Neural cell (in vitro differentiated cells): ENCODE results near the gene WFDC10B. TPM values are rescaled to one million over a fixed set of nuclear protein-coding genes. Genes with fewer than 3 reads are reported as not detected.
"Not testable (repeated sequence)": the region's sequence is repeated elsewhere in the genome, so short reads cannot be mapped to it uniquely, and the experiment has no call there.

ENCODE experiments used
- H2AFZ ChIP-seq: fragments of 200-600, 300-800 bp; sonication (generic), shearing (Covaris generic); 2 replicates; pipeline ENCODE4 v1.6.0; 2014; ENCODE audit warnings: low read depth, mild to moderate bottlenecking, antibody characterized with exemption, low read length, moderate library complexity
- H3F3A ChIP-seq: fragments of 200-600 bp; shearing (Covaris generic); 2 replicates; pipeline ENCODE4 v1.6.1; 2016; ENCODE audit warnings: mild to moderate bottlenecking, moderate library complexity, mixed read lengths, antibody characterized with exemption, low read length; ENCODE audit not compliant: insufficient read depth, poor library complexity, severe bottlenecking
- H3K27ac ChIP-seq: fragments of 200-600, 300-800 bp; sonication (generic), shearing (Covaris generic); 2 replicates; pipeline ENCODE4 v1.5.1; 2014; ENCODE audit warnings: mild to moderate bottlenecking, low read length, moderate library complexity
- H3K27me3 ChIP-seq: fragments of 300-800, 200-600 bp; sonication (generic), shearing (Covaris generic); 2 replicates; pipeline ENCODE4 v1.6.0; 2014; ENCODE audit warnings: mild to moderate bottlenecking, low read depth, low read length, moderate library complexity; ENCODE audit not compliant: insufficient read depth
- H3K36me3 ChIP-seq: fragments of 300-800, 200-600 bp; sonication (generic), shearing (Covaris generic); 2 replicates; pipeline ENCODE4 v1.5.1; 2014; ENCODE audit warnings: mild to moderate bottlenecking, antibody characterized with exemption, low read length, moderate library complexity; ENCODE audit not compliant: insufficient read depth
- H3K4me2 ChIP-seq: fragments of 300-800, 200-600 bp; sonication (generic), shearing (Covaris generic); 2 replicates; pipeline ENCODE4 v1.6.0; 2014; ENCODE audit warnings: mild to moderate bottlenecking, low read length
- H3K4me3 ChIP-seq: fragments of 300-800, 200-600 bp; sonication (generic), shearing (Covaris generic); 2 replicates; pipeline ENCODE4 v1.5.1; 2014; ENCODE audit warnings: mild to moderate bottlenecking, low read length, moderate library complexity
- H3K79me2 ChIP-seq: fragments of 200-600 bp; shearing (Covaris generic); replicated peaks from 2 replicates; pipeline ENCODE4 v1.6.0; 2014; ENCODE audit warnings: mild to moderate bottlenecking, low read length, moderate library complexity; ENCODE audit not compliant: insufficient read depth
- H3K9ac ChIP-seq: fragments of 300-800, 200-600 bp; sonication (generic), shearing (Covaris generic); 2 replicates; pipeline ENCODE4 v1.6.1; 2016; ENCODE audit warnings: mild to moderate bottlenecking, low read length, mixed read lengths
- H3K9me2 ChIP-seq: fragments of 200-600 bp; shearing (Covaris generic); 2 replicates; pipeline ENCODE4 v1.6.1; 2016; ENCODE audit warnings: mild to moderate bottlenecking, low read length, mixed read lengths; ENCODE audit not compliant: insufficient read depth
- H3K9me3 ChIP-seq: fragments of 200-600, 300-800 bp; sonication (generic), shearing (Covaris generic); 2 replicates; pipeline ENCODE4 v1.6.1; 2016; ENCODE audit warnings: mild to moderate bottlenecking, mixed run types, low read length, moderate library complexity, mixed read lengths
- H4K20me1 ChIP-seq: fragments of 200-600 bp; shearing (Covaris generic); 2 replicates; pipeline ENCODE4 v1.6.1; 2016; ENCODE audit warnings: mild to moderate bottlenecking, mixed run types; ENCODE audit not compliant: insufficient read depth
- EP300 ChIP-seq: fragments of 450-650 bp; conservative IDR thresholded peaks from 2 replicates; pipeline ENCODE4 v1.6.1; 2014; ENCODE audit warnings: antibody characterized with exemption, mild to moderate bottlenecking, moderate library complexity; ENCODE audit not compliant: poor library complexity, severe bottlenecking
- EZH2 ChIP-seq: fragments of 200-600, 300-800 bp; shearing (Covaris generic), sonication (generic); IDR thresholded peaks from 2 replicates; pipeline ENCODE4 v1.6.1; 2014; ENCODE audit warnings: antibody characterized with exemption, low read length, borderline replicate concordance, mild to moderate bottlenecking; ENCODE audit not compliant: insufficient read depth, poor library complexity, severe bottlenecking
- MXI1 ChIP-seq: fragments of 450-650 bp; conservative IDR thresholded peaks from 2 replicates; pipeline ENCODE4 v1.6.1; 2014; ENCODE audit warnings: antibody characterized with exemption, mild to moderate bottlenecking; ENCODE audit not compliant: poor library complexity, severe bottlenecking
- POLR2AphosphoS5 ChIP-seq: IDR thresholded peaks from 2 replicates; pipeline ENCODE4 v1.6.1; 2012
- RAD21 ChIP-seq: fragments of 450-650 bp; conservative IDR thresholded peaks from 2 replicates; pipeline ENCODE4 v1.6.1; 2014; ENCODE audit warnings: antibody characterized with exemption, mild to moderate bottlenecking, moderate library complexity
- SMC3 ChIP-seq: fragments of 450-650 bp; conservative IDR thresholded peaks from 2 replicates; pipeline ENCODE4 v1.6.1; 2014; ENCODE audit warnings: antibody characterized with exemption, mild to moderate bottlenecking, moderate library complexity; ENCODE audit not compliant: poor library complexity
- TAF1 ChIP-seq: IDR thresholded peaks from 2 replicates; pipeline ENCODE4 v1.6.1; 2012; ENCODE audit warnings: low read depth
- polyA plus RNA-seq: library from polyadenylated mRNA; depleted of rRNA; stranded (reverse); fragments of >200 nt; gene quantifications from 2 replicates; pipeline ENCODE4 v1.2.3, GENCODE V29; 2014
- TF ChIP-seq, protein P1 (sequence below): IDR thresholded peaks from 2 replicates; pipeline ENCODE4 v1.6.1; 2012; ENCODE audit warnings: borderline replicate concordance
- TF ChIP-seq, protein P2 (sequence below): fragments of 450-650 bp; IDR thresholded peaks from 2 replicates; pipeline ENCODE4 v1.5.1; 2014; ENCODE audit warnings: antibody characterized with exemption, mild to moderate bottlenecking, moderate library complexity; ENCODE audit not compliant: poor library complexity, severe bottlenecking

The WFDC10B gene
- polyA plus RNA-seq, 1 donor from 2014 or later = not detected

DNA sequence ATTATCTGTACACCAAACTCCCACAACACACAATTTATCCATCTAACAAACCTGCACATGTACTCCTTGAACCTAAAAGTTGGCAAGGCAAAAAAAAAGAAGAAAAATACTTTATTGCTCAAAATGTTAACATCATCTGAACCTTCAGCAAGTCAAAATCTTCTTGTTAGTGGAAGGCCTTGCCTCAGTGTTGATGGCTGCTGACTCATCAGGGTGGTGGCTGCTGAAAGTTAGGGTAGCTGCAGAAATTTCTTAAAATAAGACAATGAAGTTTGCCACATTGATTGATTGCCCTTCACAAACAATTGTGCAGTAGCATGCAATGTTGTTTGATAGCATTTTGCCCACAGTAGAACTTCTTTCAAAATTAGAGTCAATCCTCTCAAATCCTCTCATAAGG is 32.1 kb downstream of the WFDC10B start:
- H3K9ac ChIP-seq = no peak overlapping the region
- no peaks in the 10 kb centered on the region for H3F3A ChIP-seq
- no peaks in the 10 kb centered on the region for H3K27me3 ChIP-seq
- H2AFZ ChIP-seq = no peak overlapping the region
- no peaks in the 10 kb centered on the region for H3K9me2 ChIP-seq
- H4K20me1 ChIP-seq = no peaks in the 10 kb centered on the region
- H3K4me2 ChIP-seq = no peak overlapping the region
- no peak overlapping the region for H3K27ac ChIP-seq
- H3K4me3 ChIP-seq = no peak overlapping the region
- no peaks in the 10 kb centered on the region for H3K36me3 ChIP-seq
- no peaks in the 10 kb centered on the region for H3K79me2 ChIP-seq
- TF ChIP-seq TAF1 (no peak), EP300 (no peak), POLR2AphosphoS5 (no peak), MXI1 (no peak), SMC3 (no peak), EZH2 (no peak), RAD21 (no peak)
- TF ChIP-seq, protein P1, sequence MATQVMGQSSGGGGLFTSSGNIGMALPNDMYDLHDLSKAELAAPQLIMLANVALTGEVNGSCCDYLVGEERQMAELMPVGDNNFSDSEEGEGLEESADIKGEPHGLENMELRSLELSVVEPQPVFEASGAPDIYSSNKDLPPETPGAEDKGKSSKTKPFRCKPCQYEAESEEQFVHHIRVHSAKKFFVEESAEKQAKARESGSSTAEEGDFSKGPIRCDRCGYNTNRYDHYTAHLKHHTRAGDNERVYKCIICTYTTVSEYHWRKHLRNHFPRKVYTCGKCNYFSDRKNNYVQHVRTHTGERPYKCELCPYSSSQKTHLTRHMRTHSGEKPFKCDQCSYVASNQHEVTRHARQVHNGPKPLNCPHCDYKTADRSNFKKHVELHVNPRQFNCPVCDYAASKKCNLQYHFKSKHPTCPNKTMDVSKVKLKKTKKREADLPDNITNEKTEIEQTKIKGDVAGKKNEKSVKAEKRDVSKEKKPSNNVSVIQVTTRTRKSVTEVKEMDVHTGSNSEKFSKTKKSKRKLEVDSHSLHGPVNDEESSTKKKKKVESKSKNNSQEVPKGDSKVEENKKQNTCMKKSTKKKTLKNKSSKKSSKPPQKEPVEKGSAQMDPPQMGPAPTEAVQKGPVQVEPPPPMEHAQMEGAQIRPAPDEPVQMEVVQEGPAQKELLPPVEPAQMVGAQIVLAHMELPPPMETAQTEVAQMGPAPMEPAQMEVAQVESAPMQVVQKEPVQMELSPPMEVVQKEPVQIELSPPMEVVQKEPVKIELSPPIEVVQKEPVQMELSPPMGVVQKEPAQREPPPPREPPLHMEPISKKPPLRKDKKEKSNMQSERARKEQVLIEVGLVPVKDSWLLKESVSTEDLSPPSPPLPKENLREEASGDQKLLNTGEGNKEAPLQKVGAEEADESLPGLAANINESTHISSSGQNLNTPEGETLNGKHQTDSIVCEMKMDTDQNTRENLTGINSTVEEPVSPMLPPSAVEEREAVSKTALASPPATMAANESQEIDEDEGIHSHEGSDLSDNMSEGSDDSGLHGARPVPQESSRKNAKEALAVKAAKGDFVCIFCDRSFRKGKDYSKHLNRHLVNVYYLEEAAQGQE = no peak
- TF ChIP-seq, protein P2, sequence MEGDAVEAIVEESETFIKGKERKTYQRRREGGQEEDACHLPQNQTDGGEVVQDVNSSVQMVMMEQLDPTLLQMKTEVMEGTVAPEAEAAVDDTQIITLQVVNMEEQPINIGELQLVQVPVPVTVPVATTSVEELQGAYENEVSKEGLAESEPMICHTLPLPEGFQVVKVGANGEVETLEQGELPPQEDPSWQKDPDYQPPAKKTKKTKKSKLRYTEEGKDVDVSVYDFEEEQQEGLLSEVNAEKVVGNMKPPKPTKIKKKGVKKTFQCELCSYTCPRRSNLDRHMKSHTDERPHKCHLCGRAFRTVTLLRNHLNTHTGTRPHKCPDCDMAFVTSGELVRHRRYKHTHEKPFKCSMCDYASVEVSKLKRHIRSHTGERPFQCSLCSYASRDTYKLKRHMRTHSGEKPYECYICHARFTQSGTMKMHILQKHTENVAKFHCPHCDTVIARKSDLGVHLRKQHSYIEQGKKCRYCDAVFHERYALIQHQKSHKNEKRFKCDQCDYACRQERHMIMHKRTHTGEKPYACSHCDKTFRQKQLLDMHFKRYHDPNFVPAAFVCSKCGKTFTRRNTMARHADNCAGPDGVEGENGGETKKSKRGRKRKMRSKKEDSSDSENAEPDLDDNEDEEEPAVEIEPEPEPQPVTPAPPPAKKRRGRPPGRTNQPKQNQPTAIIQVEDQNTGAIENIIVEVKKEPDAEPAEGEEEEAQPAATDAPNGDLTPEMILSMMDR = no peak
- H3K9me3 ChIP-seq = no peaks in the 10 kb centered on the region

DNA sequence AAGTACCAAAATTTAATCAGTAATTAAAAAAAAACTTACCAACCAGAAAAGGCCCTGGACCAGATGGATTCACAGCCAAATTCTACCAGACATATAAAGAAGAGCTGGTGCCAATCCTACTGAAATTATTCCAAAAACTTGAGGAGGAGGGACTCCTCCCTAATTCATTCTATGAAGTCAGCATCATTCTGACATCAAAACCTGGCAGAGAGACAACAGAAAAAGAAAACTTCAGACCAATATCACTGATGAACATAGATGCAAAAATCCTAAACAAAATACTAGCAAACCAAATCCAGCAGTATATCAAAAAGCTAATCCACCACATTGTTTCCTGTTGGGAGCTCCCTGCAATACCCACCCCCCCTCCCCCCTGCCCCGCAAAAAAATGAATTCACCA is 34.7 kb downstream of the WFDC10B start, which contains the start of gene WFDC11:
TSS of gene WFDC11 (minus strand) at position 101 of the 400 bp plus-strand sequence. CDS start 19,639 bp downstream, outside the sequence.
- Histone ChIP-seq H2AFZ (no peak within 1 kb of the TSS), H3K27me3 (no peaks in the 10 kb centered on the region), H4K20me1 (no peaks in the 10 kb centered on the region), H3K4me3 (no peak within 1 kb of the TSS), H3K9ac (no peak within 1 kb of the TSS), H3K79me2 (no peaks in the 10 kb centered on the region), H3K9me2 (no peaks in the 10 kb centered on the region), H3F3A (no peaks in the 10 kb centered on the region), H3K4me2 (no peak within 1 kb of the TSS), H3K9me3 (no peaks in the 10 kb centered on the region), H3K27ac (no peak within 1 kb of the TSS), H3K36me3 (no peaks in the 10 kb centered on the region)
- no peak for TF ChIP-seq SMC3
- TF ChIP-seq, protein P1 = no peak
- no peak for TF ChIP-seq EZH2

DNA sequence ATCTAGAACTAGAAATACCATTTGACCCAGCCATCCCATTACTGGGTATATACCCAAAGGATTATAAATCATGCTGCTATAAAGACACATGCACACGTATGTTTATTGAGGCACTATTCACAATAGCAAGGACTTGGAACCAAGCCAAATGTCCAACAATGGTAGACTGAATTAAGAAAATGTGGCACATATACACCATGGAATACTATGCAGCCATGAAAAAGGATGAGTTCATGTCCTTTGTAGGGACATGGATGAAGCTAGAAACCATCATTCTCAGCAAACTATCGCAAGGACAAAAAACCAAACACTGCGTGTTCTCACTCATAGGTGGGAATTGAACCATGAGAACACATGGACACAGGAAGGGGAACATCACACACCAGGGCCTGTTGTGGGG is 47.8 kb downstream of the WFDC10B start:
- H3K9me3 ChIP-seq, H3K27ac ChIP-seq, H3K9ac ChIP-seq: not testable (repeated sequence)

DNA sequence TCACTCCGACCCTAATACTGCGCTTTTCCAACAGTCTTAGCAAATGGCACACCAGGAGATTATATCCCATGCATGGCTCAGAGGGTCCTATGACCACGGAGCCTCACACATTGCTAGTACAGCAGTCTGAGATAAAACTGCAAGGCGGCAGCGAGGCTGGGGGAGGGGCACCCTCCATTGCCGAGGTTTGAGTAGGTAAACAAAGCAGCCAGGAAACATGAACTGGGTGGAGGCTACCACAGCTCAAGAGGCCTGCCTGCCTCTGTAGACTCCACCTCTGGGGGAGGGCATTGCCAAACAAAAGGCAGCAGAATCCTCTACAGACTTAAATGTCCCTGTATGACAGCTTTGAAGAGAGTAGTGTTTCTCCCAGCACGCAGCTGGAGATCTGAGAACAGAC is 53.1 kb downstream of the WFDC10B start:
- H3K79me2 ChIP-seq, H3K27ac ChIP-seq, H4K20me1 ChIP-seq, H3K9me3 ChIP-seq, H3F3A ChIP-seq, H3K4me3 ChIP-seq, H3K27me3 ChIP-seq, H3K9ac ChIP-seq, H3K4me2 ChIP-seq, H3K9me2 ChIP-seq, H3K36me3 ChIP-seq, H2AFZ ChIP-seq: not testable (repeated sequence)

More for the DNA sequence above, 47.8 kb downstream of the WFDC10B start:
- H3K4me2 ChIP-seq, H3K4me3 ChIP-seq, H2AFZ ChIP-seq, H3F3A ChIP-seq, H3K36me3 ChIP-seq, H3K27me3 ChIP-seq, H4K20me1 ChIP-seq, H3K9me2 ChIP-seq, H3K79me2 ChIP-seq: not testable (repeated sequence)
